ENCODE results near the gene LBR. TPM values are rescaled to one million over a fixed set of nuclear protein-coding genes. Genes with fewer than 3 reads are reported as not detected.

LBR gene
- total RNA-seq, 1 donor from 2014 or later, result 19.0 TPM

DNA sequence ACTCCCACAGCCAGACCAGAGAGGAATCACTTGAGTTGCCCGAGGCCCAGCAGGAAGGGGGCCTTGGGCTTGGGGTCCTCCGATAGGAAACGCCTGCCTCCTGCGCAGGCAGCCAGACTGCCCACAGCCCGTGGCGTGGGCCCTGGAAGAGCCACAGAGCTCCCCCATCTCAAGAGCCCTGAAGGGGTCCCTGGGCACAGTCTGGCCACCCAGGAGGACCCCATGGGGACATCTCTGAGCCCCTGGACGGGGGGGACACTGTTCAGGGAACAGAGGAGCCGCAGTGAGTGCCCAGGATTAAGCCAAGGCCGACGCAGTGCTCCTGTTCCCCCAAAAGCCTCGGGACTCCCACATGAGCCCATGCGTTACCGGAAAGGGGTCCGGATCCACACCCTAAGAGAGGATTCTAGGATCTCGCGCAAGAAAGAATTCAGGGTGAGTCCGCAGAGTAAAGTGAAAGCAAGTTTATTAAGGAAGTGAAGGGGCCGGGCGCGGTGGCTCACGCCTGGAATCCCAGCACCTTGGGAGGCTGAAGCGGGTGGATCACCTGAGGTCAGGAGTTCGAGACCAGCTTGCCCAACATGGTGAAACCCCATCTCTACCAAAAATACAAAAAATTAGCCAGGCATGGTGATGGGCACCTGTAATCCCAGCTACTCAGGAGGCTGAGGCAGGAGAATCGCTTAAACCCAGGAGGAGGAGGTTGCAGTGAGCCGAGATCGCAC, 38.1 kb upstream of the LBR start:
- intact Hi-C loops (cut with DNase I), result no loop called here
- DNase-seq (ENCODE audit: missing footprints) (no peak), ATAC-seq (no peak)

DNA sequence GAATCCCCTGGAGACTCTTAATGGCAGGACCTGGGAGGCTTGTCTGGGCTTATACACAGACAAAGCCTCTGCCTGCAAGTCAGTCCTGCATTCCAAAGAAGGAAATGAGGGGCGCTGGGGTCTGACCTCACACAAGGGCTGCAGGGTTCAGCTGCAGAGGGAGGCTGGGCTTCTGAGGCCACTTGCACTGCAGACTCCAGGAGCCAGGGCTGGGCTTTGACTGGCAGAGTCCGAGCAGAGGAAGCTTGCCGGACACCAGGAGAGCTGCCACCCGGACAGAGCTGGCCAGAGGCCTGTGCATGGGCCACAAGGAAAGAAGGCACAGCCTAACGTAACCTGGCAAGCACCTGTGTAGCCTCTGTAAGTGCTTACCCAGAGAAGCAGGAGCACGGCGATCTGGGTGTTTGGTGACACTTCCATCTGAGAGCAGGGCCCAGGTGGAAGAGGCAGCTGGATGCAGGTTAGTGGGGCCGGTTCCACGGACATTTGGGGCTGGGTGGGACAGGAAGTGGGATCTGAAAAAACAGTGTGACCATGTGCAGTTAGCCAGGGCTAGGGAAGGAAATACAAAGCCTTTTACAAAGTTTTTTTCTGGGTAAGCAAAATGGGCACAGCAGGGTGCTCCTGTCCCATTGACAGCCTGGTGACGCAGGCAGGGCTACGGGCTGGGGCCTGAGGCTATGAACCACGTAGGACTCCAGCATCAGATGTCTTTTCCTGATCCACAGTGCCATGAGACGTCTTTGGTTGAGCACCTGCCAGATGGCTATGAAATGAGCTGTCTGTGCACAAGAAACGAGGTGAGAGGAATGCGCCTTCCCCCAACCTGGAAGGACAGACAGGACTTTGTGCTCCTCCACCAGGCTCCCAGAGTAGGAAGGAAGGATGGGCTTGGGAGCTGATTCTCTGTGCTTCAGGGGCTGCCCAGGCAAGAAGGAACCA, 37.3 kb upstream of the LBR start:
- intact Hi-C loops (cut with DNase I), result no loop called here
- DNase-seq (ENCODE audit: missing footprints) (no peak), ATAC-seq (no peak)

DNA sequence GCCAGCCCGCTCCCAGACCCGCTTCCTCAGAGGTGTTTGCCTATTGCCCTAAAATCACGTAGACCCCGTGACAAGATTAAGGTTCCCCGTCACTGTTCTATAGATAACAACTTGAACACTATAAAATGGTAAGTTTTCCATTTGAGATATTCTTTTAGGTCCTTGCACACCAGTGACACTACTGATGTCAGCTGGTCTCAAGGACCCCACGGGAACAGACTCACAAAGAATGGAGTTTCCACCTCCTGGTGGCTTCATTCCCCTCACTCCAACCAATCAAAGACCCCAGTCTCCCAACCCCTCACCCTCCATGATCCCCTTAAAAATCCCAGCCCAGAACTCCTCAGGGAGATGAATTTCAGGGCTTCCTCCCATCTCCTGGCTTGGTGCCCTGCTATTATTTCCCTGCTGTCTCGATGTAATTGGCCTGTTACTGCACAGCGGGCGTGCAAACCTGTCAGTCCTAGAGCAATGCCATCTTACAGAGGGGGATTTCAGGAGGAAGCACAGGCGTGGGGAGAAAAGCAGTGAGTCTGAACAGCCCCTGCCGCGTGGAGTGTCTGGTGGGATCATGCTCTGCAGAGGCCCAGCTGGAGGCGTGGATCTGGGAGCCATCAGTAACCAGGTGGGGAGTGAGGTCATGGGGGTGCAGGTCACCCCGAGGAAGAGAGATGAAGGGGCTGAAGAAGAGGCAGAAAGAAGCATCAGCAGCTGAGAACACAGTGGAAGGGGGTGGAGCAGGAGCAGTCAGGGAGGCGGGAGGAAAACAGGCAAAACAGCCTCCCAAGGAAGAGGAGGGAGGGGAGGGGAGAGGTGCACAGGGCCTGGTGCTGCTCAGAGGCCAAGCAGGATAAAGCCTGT, 35.1 kb upstream of the LBR start:
- ATAC-seq (no peak), DNase-seq (ENCODE audit: missing footprints) (no peak)
- intact Hi-C loops (cut with DNase I), result no loop called here

DNA sequence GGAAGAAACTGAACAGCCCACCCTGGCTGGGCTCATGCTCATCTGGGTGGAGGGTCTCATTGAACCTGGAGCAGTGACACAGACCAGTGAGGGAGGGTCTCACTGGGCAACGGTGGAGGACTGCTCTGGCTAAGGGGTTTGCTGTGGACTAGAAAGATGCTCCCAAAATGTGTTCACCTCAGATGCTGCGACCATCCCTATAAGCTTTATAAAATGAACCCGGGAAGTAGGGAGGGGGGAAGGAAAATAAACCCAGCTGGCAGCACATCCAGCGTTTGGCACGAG, 34.5 kb upstream of the LBR start:
- intact Hi-C loops (cut with DNase I), result no loop called here
- no peak for ATAC-seq
- no peak for DNase-seq (ENCODE audit: missing footprints)

DNA sequence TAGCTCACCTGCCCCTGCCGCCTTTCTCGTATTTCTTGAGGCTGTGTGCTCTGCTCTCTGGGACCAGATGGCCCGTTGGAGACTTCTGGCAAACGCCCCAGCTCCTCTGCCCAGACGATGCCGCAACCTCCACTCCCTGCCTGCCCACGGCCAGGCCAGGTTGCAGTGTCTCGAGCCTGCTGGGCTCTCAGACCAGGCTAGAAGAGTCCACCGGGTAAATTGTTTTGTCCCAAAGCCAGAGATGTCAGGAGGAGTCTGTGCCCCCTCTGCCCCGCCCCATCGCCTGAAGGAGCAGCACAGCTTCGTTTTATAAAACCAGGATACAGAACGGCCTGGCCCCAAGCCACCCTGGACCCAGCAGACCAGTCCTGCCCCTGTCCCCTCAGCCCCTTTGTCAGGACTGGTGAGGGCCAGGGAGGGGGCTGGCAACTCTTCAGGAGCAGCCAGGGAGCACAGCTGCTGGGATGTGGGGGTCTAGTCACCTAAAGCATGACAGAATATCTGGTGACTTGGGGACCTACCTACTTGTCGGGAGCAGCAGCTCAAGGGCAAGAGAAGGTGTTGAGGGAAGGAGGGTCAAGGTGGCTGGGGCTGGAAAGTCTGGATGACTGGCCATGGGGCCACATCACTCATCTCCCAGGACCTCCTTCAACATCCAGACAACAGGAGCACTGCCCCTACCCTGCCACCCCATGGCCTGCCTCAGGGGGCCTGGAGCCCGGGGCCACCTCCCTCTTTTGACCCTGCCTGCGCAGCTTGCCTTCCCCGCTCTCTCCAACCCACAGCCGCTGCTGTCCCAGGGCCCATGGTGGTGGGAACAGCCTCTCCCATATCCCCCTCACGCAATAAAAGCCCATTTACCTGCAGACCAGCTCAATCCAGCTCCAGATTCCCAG, 33.9 kb upstream of the LBR start:
- ATAC-seq (no peak), DNase-seq (ENCODE audit: missing footprints) (no peak)
- intact Hi-C loops (cut with DNase I), result no loop called here

DNA sequence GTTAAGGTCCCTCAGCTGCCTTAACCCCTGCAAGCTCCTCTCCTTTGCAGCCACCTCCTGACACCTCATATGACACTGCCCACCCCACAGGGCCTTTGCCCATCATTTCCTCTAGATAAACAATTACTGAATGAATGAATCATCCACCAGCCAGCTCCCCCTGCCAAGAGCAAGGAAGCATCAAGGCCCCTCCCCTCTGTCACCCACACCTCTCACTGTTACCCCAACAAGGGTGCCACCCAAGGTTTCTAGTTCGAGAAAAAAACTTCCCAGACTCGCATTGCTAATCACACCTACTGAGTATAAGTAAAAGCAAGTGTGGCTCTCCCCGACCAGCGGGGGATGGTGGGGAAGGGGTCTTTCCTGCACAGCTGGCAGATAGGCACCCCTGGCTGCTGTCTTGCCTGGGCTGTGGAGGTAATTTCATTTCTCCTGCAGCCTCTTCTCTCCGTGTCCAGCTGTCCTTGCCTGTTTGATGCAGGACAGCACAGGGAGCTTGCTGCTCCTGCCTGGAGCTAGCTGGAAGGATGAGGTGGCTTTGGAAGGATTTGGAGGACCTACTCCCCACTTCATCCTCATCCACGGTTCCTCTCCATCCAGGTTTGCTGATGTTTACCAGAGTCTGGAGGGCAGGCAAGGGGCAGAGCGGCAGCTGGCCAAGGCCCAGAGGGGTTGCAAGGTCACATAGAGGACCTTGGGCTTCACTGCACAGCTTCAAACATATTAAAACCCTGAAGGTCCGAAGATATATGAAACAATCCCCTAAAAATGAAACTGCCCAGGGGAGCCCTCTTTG, 33.1 kb upstream of the LBR start:
- no peak for DNase-seq (ENCODE audit: missing footprints)
- intact Hi-C loops (cut with DNase I), result no loop called here

DNA sequence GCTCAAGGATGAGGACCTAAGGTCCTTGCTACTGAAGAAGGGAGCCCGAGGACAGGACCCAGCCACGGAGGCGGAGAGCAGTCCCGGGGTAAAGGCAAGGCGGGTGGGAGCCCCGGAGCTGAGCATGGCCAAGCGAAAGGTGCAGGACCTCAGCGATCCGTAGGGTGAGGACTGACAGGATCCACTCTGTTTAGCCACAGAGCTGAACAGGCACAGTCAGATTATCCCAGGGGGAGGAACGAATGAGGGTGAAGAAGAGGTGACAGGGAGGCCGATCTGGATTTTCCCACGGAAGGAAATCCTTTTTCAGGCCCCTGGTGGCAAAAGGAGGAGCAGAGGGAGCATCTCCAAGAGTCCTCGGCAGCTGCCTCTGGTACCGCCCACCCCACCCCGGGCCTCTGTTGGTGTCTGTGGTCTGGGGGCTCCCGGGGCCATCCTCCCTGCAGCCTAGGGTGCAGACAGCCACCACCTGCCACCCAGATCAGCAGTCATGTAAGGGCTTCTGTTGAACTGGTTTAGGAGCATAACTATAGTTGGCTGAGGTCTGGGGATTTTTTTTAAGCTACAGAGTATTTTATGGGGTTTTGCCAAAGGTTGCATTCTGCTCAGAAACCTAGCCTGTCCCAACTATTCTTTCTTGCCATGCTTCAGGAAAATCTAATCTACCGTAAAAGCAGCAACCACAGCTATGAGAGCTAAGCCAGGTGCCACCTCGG, 32.3 kb upstream of the LBR start:
- intact Hi-C loops (cut with DNase I), result no loop called here
- no peak for DNase-seq (ENCODE audit: missing footprints)
- no peak for ATAC-seq

More for the DNA sequence above, 33.1 kb upstream of the LBR start:
- no peak for ATAC-seq

DNA sequence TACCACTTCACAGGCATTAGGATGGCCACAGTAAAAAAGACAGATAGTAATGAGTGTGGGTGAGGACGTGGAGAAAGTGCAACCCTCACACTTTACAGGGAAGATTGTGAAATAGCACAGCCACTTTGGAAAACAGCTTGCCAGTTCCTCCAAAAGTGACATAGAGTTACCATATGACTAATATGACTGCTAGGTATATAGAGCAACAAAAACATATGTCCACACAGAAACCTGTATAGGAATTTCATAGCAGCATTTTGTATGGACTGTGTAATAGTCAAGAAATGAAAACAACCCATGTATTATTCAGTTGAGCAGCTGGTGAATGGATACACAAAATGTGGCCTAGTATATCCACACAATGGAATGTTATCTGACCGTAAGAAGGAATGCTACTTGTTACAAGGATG, 30.4 kb upstream of the LBR start:
- intact Hi-C loops (cut with DNase I), result no loop called here
- no peak for ATAC-seq
- no peak for DNase-seq (ENCODE audit: missing footprints)

DNA sequence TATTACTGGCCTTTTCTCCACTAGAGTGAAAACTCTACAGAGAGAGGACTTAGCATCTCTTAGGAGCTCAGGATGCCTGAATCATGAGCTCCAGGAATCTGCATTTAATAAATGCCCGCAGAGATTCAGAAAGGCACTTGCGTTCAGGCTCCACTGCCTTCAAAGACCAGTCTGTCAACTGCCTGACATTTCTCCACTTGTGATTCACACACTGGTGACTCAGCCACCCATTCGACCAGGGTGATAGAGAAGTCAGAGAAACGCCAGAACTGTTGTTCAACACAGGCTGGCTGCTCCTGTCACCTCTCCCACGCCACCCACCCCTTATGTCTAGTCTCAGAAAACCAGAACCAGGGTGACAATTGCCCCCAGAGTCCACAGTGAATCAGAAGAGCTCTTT, 26.9 kb upstream of the LBR start:
- intact Hi-C loops (cut with DNase I), result no loop called here
- ATAC-seq, result no peak
- no peak for DNase-seq (ENCODE audit: missing footprints)

DNA sequence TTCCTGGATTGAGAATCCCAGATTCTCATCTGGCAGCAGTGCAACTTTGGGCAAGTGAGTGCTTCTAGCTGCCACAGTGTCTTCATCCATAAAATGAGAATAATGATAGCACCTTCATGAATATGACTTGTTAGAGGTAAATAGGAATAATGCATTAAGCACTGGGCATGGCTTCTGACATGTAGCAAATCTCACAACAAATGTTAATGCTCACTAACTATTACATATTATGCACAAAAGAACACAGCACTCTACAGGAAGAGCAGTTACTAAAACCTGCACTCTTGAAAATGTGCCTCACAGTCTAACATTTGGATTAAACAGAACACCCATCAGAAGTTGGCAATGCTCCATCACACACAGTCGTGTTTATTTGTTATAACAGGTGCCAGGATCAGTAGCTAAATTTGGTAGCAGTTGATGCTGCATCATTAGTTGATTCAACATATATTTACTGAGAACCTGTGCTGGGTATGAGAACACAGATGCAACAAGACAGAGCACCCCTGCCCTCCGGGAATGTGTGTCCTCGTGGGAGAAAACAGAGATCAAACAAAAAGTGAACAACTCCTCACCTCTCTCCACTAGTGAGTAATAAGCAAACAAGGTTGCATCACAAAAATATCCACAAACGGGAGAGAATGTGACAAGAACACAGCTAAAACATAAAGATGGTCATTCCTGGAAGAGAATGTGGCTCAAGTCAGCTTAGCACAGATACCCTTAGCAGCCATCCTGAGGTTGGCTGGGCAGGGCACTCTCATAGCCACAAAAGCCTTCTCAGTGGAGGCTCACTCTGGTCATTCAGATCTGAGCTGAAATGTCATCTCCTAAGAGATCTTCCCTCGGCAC, 26.2 kb upstream of the LBR start:
- intact Hi-C loops (cut with DNase I), result no loop called here
- ATAC-seq, result no peak
- DNase-seq (ENCODE audit: missing footprints), result no peak

DNA sequence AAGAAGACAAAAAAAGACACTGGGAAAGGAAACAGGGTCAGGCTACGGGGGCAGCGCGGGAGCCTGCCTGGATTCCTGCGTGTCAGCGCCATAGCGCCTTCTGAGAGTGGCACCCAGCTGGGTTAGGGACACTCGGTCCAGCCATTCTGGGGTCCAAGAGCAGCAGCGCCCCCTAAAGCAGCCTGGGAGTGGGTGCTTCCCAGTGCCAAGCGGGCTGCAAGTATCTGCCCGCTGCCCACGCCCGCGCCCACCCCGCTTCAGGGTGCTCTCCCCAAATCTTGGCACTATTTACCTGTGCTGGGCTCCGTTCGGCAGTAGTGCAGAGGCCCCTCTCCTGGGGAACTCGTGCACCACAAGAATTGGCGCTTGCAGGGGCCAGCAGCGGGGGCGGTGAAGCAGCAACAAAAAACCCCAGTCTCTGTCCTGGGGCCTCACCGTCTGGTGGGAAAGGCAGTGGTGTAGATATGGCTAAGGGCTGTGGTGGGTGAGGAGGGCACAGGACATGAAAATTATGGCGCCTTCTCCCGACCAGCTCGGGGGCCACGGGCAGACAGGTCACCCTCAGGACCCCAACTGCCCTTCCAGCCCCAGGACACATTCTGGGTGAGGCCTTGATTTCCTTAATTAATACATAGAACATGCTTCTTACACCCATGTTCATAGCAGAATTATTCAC, 24.1 kb upstream of the LBR start:
- ATAC-seq, result no peak
- intact Hi-C loops (cut with DNase I), result no loop called here
- DNase-seq (ENCODE audit: missing footprints), result no peak

DNA sequence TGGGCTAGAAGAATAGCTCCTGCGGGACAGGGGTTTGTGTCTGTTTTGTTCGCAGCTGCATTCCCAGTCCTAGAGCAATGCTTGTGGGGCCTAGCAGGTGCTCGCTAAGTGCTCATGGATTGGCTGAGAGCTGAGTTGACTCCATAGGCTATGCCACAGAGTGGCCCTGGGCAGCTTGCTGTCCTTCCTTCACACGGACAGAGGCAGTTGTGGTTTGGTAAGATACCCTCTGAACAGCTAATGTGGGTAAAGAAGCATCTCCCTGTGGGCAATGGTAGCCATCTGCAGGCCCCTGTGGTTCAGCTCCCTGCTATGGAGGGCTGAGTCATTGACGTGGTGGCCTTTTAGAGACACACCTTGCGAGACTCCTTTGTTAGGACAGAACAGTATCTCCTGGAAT, 23.5 kb upstream of the LBR start:
- DNase-seq (ENCODE audit: missing footprints) (no peak), ATAC-seq (no peak)
- intact Hi-C loops (cut with DNase I), result no loop called here

DNA sequence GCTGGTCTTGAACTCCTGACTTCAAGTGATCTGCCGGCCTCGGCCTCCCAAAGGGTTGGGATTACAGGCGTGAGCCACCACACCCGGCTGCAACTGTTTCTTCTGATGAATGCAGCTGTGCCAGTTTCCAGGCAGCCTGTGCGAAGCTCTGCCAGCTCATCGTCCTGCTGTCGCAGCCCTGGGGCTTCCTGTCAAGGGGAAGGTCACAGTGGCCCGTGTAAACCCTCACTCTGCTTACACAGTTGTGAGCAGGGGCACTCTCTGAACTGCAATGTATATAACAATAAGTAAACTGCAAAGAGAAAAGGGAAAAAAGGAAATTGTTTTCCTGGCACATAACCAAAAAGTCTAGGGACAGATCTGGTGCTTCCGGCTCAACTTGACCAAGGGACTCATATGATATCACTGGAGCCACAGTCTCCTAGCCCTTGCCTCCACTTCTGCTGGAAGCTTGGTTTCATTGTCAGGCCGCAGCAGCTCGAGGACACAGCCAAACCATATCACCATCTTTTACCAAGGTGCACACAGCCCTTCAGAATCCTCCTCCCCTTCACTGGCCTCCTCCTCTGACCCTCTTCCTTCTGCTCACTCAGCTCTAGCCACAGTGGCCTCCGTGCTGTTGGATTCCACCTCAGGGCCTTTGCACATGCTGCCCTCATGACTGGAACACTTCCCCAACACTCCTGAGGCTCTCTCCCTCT, 22.8 kb upstream of the LBR start:
- ATAC-seq (peak; percentile 52), DNase-seq (ENCODE audit: missing footprints) (peak; percentile 80)
- intact Hi-C loops (cut with DNase I), result no loop called here

DNA sequence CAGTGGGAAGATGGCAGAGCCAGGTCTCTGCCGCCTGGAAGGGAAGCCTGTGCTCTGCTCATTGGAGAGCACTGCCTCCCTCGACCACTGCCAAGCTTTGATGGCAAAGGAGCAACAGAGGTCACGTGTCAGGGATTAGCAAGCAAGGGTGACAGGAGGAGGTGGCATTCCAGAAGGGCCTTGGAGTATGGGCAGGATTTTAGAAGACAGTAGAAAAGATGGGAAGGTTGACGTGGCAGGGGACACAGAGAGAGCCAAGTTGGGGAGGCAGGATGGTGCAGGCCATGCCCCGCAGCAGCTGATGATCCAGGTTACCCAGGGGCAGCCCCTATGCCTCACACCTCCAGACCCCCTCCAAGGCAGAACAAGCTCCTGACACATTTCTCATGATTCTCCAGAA, 21.9 kb upstream of the LBR start:
- intact Hi-C loops (cut with DNase I), result no loop called here
- ATAC-seq, result no peak
- DNase-seq (ENCODE audit: missing footprints), result no peak

DNA sequence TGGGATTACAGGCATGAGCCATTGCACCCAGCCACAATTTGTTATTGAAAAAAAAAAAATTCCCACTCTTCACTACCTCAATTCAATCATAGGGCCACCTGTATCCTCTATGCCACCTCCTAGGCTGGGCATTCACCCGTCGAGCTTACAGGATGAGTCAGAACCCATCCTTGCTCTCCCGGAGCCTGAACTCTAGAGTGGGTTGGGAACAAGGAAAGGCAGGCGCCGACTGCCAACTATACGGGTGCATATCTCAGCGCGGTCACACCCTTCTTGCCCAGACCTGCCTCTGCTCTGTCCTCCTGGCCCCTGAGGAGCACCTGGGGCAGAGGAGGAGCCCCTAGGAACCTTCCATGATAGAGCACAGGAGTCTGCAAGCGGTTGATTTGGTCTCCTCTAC, 21.4 kb upstream of the LBR start:
- ATAC-seq (no peak), DNase-seq (ENCODE audit: missing footprints) (no peak)
- intact Hi-C loops (cut with DNase I), result no loop called here
